OCI-LY7 (cell line): Measurements from ENCODE around the gene PCDHB2. TPM values are rescaled to one million over a fixed set of nuclear protein-coding genes. Genes with fewer than 3 reads are reported as not detected.
"Not testable (repeated sequence)": the region's sequence is repeated elsewhere in the genome, so short reads cannot be mapped to it uniquely, and the experiment has no call there.

ENCODE experiments used
- BruUV-seq: library from RNA; stranded (reverse); fragments of 400-500 nt; replicated peaks from 2 replicates; lab custom pipeline; 2021; lab: Mats Ljungman, UMichigan
- CTCF ChIA-PET: fragments of 300-600 bp; sonication (Branson Sonifier 250); formaldehyde crosslinking; loops from one replicate; lab custom pipeline; 2022; ENCODE audit warnings: antibody characterized with exemption; ENCODE audit not compliant: unreplicated experiment; lab: Charles Lee
- POLR2A ChIA-PET: fragments of 300-600 bp; sonication (Branson Sonifier 250); formaldehyde crosslinking; loops from one replicate; lab custom pipeline; 2022; ENCODE audit warnings: antibody characterized with exemption; lab: Charles Lee
- DNase-seq: peaks from one replicate; pipeline ENCODE4 v3.0.0-alpha.2; 2015; ENCODE audit warnings: low spot score
- H2AFZ ChIP-seq: fragments of 200-600 bp; sonication (generic), shearing (Covaris generic); 2 replicates; pipeline ENCODE4 v1.6.1; 2014; ENCODE audit warnings: mild to moderate bottlenecking, antibody characterized with exemption, low read length, moderate library complexity
- H3K27ac ChIP-seq: fragments of 200-600 bp; sonication (generic); 2 replicates; pipeline ENCODE4 v1.5.1; 2014; ENCODE audit warnings: mixed run types, low read depth, mild to moderate bottlenecking, moderate library complexity, low read length, inconsistent platforms; ENCODE audit not compliant: poor library complexity, severe bottlenecking
- H3K36me3 ChIP-seq: fragments of 200-600 bp; sonication (generic); 2 replicates; pipeline ENCODE4 v1.6.1; 2014; ENCODE audit warnings: mild to moderate bottlenecking, antibody characterized with exemption, low read length, moderate library complexity, mixed read lengths; ENCODE audit not compliant: insufficient read depth
- H3K4me1 ChIP-seq: fragments of 200-600 bp; sonication (generic); 2 replicates; pipeline ENCODE4 v1.5.1; 2014; ENCODE audit warnings: mild to moderate bottlenecking, low read length; ENCODE audit not compliant: insufficient read depth, poor library complexity, severe bottlenecking
- H3K4me2 ChIP-seq: fragments of 200-600 bp; sonication (generic); 2 replicates; pipeline ENCODE4 v1.6.1; 2014; ENCODE audit warnings: mild to moderate bottlenecking, low read length
- H3K4me3 ChIP-seq: fragments of 200-600 bp; sonication (generic); 2 replicates; pipeline ENCODE4 v1.5.1; 2014; ENCODE audit warnings: mild to moderate bottlenecking, low read depth, low read length; ENCODE audit not compliant: poor library complexity, severe bottlenecking
- H3K79me2 ChIP-seq: fragments of 200-600 bp; sonication (generic); 2 replicates; pipeline ENCODE4 v1.6.1; 2016; ENCODE audit warnings: low read depth, mild to moderate bottlenecking, low read length, moderate library complexity, mixed read lengths; ENCODE audit not compliant: insufficient read depth
- H3K9me2 ChIP-seq: fragments of 200-600 bp; sonication (generic); 2 replicates; pipeline ENCODE4 v1.6.1; 2016; ENCODE audit warnings: mild to moderate bottlenecking, low read length, mixed read lengths; ENCODE audit not compliant: insufficient read depth
- H3K9me3 ChIP-seq: fragments of 200-600 bp; sonication (generic); 2 replicates; pipeline ENCODE4 v1.6.1; 2014; ENCODE audit warnings: mild to moderate bottlenecking, mixed run types, low read length, mixed read lengths
- H4K20me1 ChIP-seq: fragments of 200-600 bp; sonication (generic); 2 replicates; pipeline ENCODE4 v1.6.1; 2014; ENCODE audit warnings: mild to moderate bottlenecking, antibody characterized with exemption, low read length, moderate library complexity, mixed read lengths; ENCODE audit not compliant: insufficient read depth
- EZH2phosphoT487 ChIP-seq: fragments of 200-600 bp; sonication (generic); IDR thresholded peaks from 2 replicates; pipeline ENCODE4 v1.6.1; 2018; ENCODE audit warnings: low read depth, borderline replicate concordance, mild to moderate bottlenecking, mixed run types, antibody characterized with exemption, low read length, moderate library complexity, mixed read lengths
- intact Hi-C: fragments of 100-400 bp; cut with micrococcal nuclease; formaldehyde crosslinking; loops from one replicate; pipeline ENCODE4 v1.10.0; 2022; ENCODE audit not compliant: unreplicated experiment
- total RNA-seq, 2 experiments: library from RNA; depleted of rRNA in 1 of 2; stranded (reverse); fragments of >200 nt in 1 of 2; shearing (Covaris generic) in 1 of 2; gene quantifications; 2 replicates each; pipeline ENCODE4 v1.2.3, GENCODE V29; 2014 to 2022
- TF ChIP-seq, protein P1 (sequence below): fragments of 200-600 bp; sonication (generic); conservative IDR thresholded peaks from 2 replicates; pipeline ENCODE4 v1.5.1; 2014; ENCODE audit warnings: mild to moderate bottlenecking, antibody characterized with exemption, low read length, moderate library complexity, mixed read lengths

The PCDHB2 gene
- total RNA-seq, 2 experiments from 2014 or later, result not detected

DNA sequence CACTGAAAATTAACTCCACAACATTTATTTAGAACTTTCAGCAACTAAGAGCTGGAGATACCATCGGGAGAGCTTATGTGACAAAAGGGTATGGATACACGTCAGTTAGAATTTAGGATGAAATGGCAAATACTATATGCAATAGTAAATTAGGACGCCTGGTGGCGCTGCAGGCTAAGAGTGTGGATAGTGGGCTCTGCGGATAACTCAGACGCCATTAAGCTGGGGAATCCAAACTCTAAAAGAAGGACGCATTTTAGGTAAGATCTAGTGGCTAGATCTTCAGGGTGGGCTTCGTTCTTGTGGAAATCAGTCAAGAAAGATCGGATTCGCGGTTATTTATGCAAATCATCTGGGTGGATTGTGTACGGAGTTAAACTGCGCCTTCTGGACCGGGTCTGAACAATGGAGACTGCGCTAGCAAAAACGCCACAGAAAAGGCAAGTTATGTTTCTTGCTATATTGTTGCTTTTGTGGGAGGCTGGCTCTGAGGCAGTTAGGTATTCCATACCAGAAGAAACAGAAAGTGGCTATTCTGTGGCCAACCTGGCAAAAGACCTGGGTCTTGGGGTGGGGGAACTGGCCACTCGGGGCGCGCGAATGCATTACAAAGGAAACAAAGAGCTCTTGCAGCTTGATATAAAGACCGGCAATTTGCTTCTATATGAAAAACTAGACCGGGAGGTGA, 40.8 kb downstream of the PCDHB2 start, which contains the start of gene PCDHB5:
Gene PCDHB5, plus strand, starts transcription at position 177 of the 688 bp plus-strand sequence. Its CDS starts 229 bp downstream, at position 406.
- Histone ChIP-seq H3K9me3 (peaks cover 7% of the 10 kb centered on the region; the same call in 1 of the 2 replicates), H3K36me3 (no peaks in the 10 kb centered on the region), H3K4me3 (no peak within 1 kb of the TSS), H3K4me2 (no peak within 1 kb of the TSS), H3K9me2 (no peaks in the 10 kb centered on the region), H3K79me2 (no peaks in the 10 kb centered on the region), H3K27ac (no peak within 1 kb of the TSS), H3K4me1 (no peaks in the 10 kb centered on the region), H2AFZ (no peak within 1 kb of the TSS), H4K20me1 (no peaks in the 10 kb centered on the region)
- ChIA-PET POLR2A (no interaction called here), CTCF (no interaction called here)
- no peak for DNase-seq
- no peak for TF ChIP-seq EZH2phosphoT487
- TF ChIP-seq, protein P1, sequence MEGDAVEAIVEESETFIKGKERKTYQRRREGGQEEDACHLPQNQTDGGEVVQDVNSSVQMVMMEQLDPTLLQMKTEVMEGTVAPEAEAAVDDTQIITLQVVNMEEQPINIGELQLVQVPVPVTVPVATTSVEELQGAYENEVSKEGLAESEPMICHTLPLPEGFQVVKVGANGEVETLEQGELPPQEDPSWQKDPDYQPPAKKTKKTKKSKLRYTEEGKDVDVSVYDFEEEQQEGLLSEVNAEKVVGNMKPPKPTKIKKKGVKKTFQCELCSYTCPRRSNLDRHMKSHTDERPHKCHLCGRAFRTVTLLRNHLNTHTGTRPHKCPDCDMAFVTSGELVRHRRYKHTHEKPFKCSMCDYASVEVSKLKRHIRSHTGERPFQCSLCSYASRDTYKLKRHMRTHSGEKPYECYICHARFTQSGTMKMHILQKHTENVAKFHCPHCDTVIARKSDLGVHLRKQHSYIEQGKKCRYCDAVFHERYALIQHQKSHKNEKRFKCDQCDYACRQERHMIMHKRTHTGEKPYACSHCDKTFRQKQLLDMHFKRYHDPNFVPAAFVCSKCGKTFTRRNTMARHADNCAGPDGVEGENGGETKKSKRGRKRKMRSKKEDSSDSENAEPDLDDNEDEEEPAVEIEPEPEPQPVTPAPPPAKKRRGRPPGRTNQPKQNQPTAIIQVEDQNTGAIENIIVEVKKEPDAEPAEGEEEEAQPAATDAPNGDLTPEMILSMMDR, result peak; percentile 52
- no TSS peak for BruUV-seq
- intact Hi-C loops, result no loop called here

GRCh38 chr5:141135718-141136266, 41.4 kb downstream of the PCDHB2 start:
- POLR2A ChIA-PET, result no interaction called here
- Histone ChIP-seq H3K9me3 (peaks cover 7% of the 10 kb centered on the region; the same call in 1 of the 2 replicates), H3K4me1 (no peaks in the 10 kb centered on the region), H2AFZ (no peak overlapping the region), H3K36me3 (no peaks in the 10 kb centered on the region), H3K27ac (no peak overlapping the region), H3K4me2 (no peak overlapping the region), H3K79me2 (no peaks in the 10 kb centered on the region), H4K20me1 (no peaks in the 10 kb centered on the region), H3K4me3 (no peak overlapping the region), H3K9me2 (no peaks in the 10 kb centered on the region)
- no TSS peak for BruUV-seq
- DNase-seq, result no peak
- CTCF ChIA-PET, result no interaction called here
- intact Hi-C loops, result no loop called here
- no peak for TF ChIP-seq EZH2phosphoT487
- TF ChIP-seq, protein P1, result no peak

DNA sequence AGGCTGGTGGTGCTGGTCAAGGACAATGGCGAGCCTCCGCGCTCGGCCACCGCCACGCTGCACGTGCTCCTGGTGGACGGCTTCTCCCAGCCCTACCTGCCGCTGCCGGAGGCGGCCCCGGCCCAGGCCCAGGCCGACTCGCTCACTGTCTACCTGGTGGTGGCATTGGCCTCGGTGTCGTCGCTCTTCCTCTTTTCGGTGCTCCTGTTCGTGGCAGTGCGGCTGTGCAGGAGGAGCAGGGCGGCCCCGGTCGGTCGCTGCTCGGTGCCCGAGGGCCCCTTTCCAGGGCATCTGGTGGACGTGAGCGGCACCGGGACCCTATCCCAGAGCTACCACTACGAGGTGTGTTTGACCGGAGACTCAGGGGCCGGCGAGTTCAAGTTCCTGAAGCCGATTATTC, 42.9 kb downstream of the PCDHB2 start:
- CTCF ChIA-PET, result not testable (repeated sequence)

More for the DNA sequence above, 42.9 kb downstream of the PCDHB2 start:
- H3K4me2 ChIP-seq, intact Hi-C loops, DNase-seq, BruUV-seq, H3K79me2 ChIP-seq, H3K4me3 ChIP-seq, POLR2A ChIA-PET, H3K9me2 ChIP-seq, H3K9me3 ChIP-seq, H3K4me1 ChIP-seq, H3K27ac ChIP-seq, H4K20me1 ChIP-seq, H2AFZ ChIP-seq, H3K36me3 ChIP-seq: not testable (repeated sequence)

Other genes with a start within 250 kb of the PCDHB2 start
- gene PCDHA9, start 246.2 kb upstream of the PCDHB2 start, total RNA-seq (2014; rRNA removed; shearing (Covaris generic)), result not detected in 2 replicates
- not detected in 2 replicates for gene PCDHA9, start 246.2 kb upstream of the PCDHB2 start, total RNA-seq (2022)
- not detected in 2 replicates for gene PCDHA10, start 238.7 kb upstream of the PCDHB2 start, total RNA-seq (2014; rRNA removed; shearing (Covaris generic))
- not detected in 2 replicates for gene PCDHA10, start 238.7 kb upstream of the PCDHB2 start, total RNA-seq (2022)
- gene PCDHA11, start 225.7 kb upstream of the PCDHB2 start, total RNA-seq (2014; rRNA removed; shearing (Covaris generic)), result not detected in 2 replicates
- gene PCDHA11, start 225.7 kb upstream of the PCDHB2 start, total RNA-seq (2022), result not detected in 2 replicates
- gene PCDHA12, start 219.3 kb upstream of the PCDHB2 start, total RNA-seq (2014; rRNA removed; shearing (Covaris generic)), result not detected in 2 replicates
- gene PCDHA12, start 219.3 kb upstream of the PCDHB2 start, total RNA-seq (2022), result not detected in 2 replicates
- gene PCDHA13, start 212.5 kb upstream of the PCDHB2 start, total RNA-seq (2014; rRNA removed; shearing (Covaris generic)), result not detected in 2 replicates
- not detected in 2 replicates for gene PCDHA13, start 212.5 kb upstream of the PCDHB2 start, total RNA-seq (2022)
- gene PCDHAC1, start 168.3 kb upstream of the PCDHB2 start, total RNA-seq (2014; rRNA removed; shearing (Covaris generic)), result not detected in 2 replicates
- not detected in 2 replicates for gene PCDHAC1, start 168.3 kb upstream of the PCDHB2 start, total RNA-seq (2022)
- gene PCDHAC2, start 128.1 kb upstream of the PCDHB2 start, total RNA-seq (2014; rRNA removed; shearing (Covaris generic)), result not detected in 2 replicates
- gene PCDHAC2, start 128.1 kb upstream of the PCDHB2 start, total RNA-seq (2022), result not detected in 2 replicates
- gene PCDHB1, start 43.2 kb upstream of the PCDHB2 start, total RNA-seq (2014; rRNA removed; shearing (Covaris generic)), result not detected in 2 replicates
- gene PCDHB1, start 43.2 kb upstream of the PCDHB2 start, total RNA-seq (2022), result not detected in 2 replicates
- not detected in 2 replicates for gene PCDHB3, start 5.9 kb downstream of the PCDHB2 start, total RNA-seq (2014; rRNA removed; shearing (Covaris generic))
- gene PCDHB3, start 5.9 kb downstream of the PCDHB2 start, total RNA-seq (2022), result not detected in 2 replicates
- not detected in 2 replicates for gene PCDHB4, start 27.2 kb downstream of the PCDHB2 start, total RNA-seq (2014; rRNA removed; shearing (Covaris generic))
- gene PCDHB4, start 27.2 kb downstream of the PCDHB2 start, total RNA-seq (2022), result not detected in 2 replicates
- not detected in 2 replicates for gene PCDHB5, start 40.6 kb downstream of the PCDHB2 start, total RNA-seq (2014; rRNA removed; shearing (Covaris generic))
- gene PCDHB5, start 40.6 kb downstream of the PCDHB2 start, total RNA-seq (2022), result not detected in 2 replicates
- gene PCDHB6, start 55.4 kb downstream of the PCDHB2 start, total RNA-seq (2014; rRNA removed; shearing (Covaris generic)), result not detected in 2 replicates
- not detected in 2 replicates for gene PCDHB6, start 55.4 kb downstream of the PCDHB2 start, total RNA-seq (2022)
- not detected in 2 replicates for gene PCDHB7, start 78.0 kb downstream of the PCDHB2 start, total RNA-seq (2014; rRNA removed; shearing (Covaris generic))
- not detected in 2 replicates for gene PCDHB7, start 78.0 kb downstream of the PCDHB2 start, total RNA-seq (2022)
- gene PCDHB8, start 83.2 kb downstream of the PCDHB2 start, total RNA-seq (2014; rRNA removed; shearing (Covaris generic)), result 0.08 TPM in 1 of 2 replicates, not detected in the other
- not detected in 2 replicates for gene PCDHB8, start 83.2 kb downstream of the PCDHB2 start, total RNA-seq (2022)
- not detected in 2 replicates for gene PCDHB16, start 87.8 kb downstream of the PCDHB2 start, total RNA-seq (2014; rRNA removed; shearing (Covaris generic))
- not detected in 2 replicates for gene PCDHB16, start 87.8 kb downstream of the PCDHB2 start, total RNA-seq (2022)
- 0.06 TPM in 1 of 2 replicates, not detected in the other for gene PCDHB9, start 92.5 kb downstream of the PCDHB2 start, total RNA-seq (2014; rRNA removed; shearing (Covaris generic))
- 0.33 TPM in 1 of 2 replicates, not detected in the other for gene PCDHB9, start 92.5 kb downstream of the PCDHB2 start, total RNA-seq (2022)
- 0.08 TPM in 1 of 2 replicates, not detected in the other for gene PCDHB10, start 97.7 kb downstream of the PCDHB2 start, total RNA-seq (2014; rRNA removed; shearing (Covaris generic))
- not detected in 2 replicates for gene PCDHB10, start 97.7 kb downstream of the PCDHB2 start, total RNA-seq (2022)
- gene PCDHB11, start 105.0 kb downstream of the PCDHB2 start, total RNA-seq (2014; rRNA removed; shearing (Covaris generic)), result not detected in 2 replicates
- not detected in 2 replicates for gene PCDHB11, start 105.0 kb downstream of the PCDHB2 start, total RNA-seq (2022)
- gene PCDHB12, start 114.1 kb downstream of the PCDHB2 start, total RNA-seq (2014; rRNA removed; shearing (Covaris generic)), result not detected in 2 replicates
- gene PCDHB12, start 114.1 kb downstream of the PCDHB2 start, total RNA-seq (2022), result not detected in 2 replicates
- 0.22 TPM in 1 of 2 replicates, not detected in the other for gene PCDHB13, start 119.3 kb downstream of the PCDHB2 start, total RNA-seq (2014; rRNA removed; shearing (Covaris generic))
- gene PCDHB13, start 119.3 kb downstream of the PCDHB2 start, total RNA-seq (2022), result not detected in 2 replicates
- 0.22 TPM in 1 of 2 replicates, not detected in the other for gene PCDHB14, start 128.7 kb downstream of the PCDHB2 start, total RNA-seq (2014; rRNA removed; shearing (Covaris generic))
- not detected in 2 replicates for gene PCDHB14, start 128.7 kb downstream of the PCDHB2 start, total RNA-seq (2022)
- not detected in 2 replicates for gene PCDHB15, start 150.8 kb downstream of the PCDHB2 start, total RNA-seq (2014; rRNA removed; shearing (Covaris generic))
- not detected in 2 replicates for gene PCDHB15, start 150.8 kb downstream of the PCDHB2 start, total RNA-seq (2022)
- 0.16 and 0.95 TPM in 2 replicates for gene SLC25A2, start 209.4 kb downstream of the PCDHB2 start, total RNA-seq (2014; rRNA removed; shearing (Covaris generic))
- 0.70 and 1.6 TPM in 2 replicates for gene SLC25A2, start 209.4 kb downstream of the PCDHB2 start, total RNA-seq (2022)
- 115 and 126 TPM in 2 replicates for gene TAF7, start 226.2 kb downstream of the PCDHB2 start, total RNA-seq (2014; rRNA removed; shearing (Covaris generic))
- gene TAF7, start 226.2 kb downstream of the PCDHB2 start, total RNA-seq (2022), result 103 and 113 TPM in 2 replicates
- gene PCDHGA1, start 235.9 kb downstream of the PCDHB2 start, total RNA-seq (2014; rRNA removed; shearing (Covaris generic)), result 1.3 and 1.8 TPM in 2 replicates
- gene PCDHGA1, start 235.9 kb downstream of the PCDHB2 start, total RNA-seq (2022), result 1.7 and 1.9 TPM in 2 replicates
- 0.19 and 0.51 TPM in 2 replicates for gene PCDHGA2, start 244.1 kb downstream of the PCDHB2 start, total RNA-seq (2014; rRNA removed; shearing (Covaris generic))
- 0.74 and 1.1 TPM in 2 replicates for gene PCDHGA2, start 244.1 kb downstream of the PCDHB2 start, total RNA-seq (2022)
- 0.21 and 0.25 TPM in 2 replicates for gene PCDHGA3, start 249.2 kb downstream of the PCDHB2 start, total RNA-seq (2014; rRNA removed; shearing (Covaris generic))
- 0.36 and 0.65 TPM in 2 replicates for gene PCDHGA3, start 249.2 kb downstream of the PCDHB2 start, total RNA-seq (2022)